Measurements from ENCODE around the gene ASB16. TPM values are rescaled to one million over a fixed set of nuclear protein-coding genes. Genes with fewer than 3 reads are reported as not detected.

Gene ASB16
- total and polyA plus RNA-seq, 9 of the 15 experiments (the other 6 are each of a cell fraction or from before 2014, with no cell fraction given) = 0.03 to 0.07 TPM; not detected in 7

GRCh38 chr17:44210342-44211192 is 40.1 kb downstream of the ASB16 start (continued):
- TF ChIP-seq BRF2 (IDR thresholded peaks at IDR 0.05; ENCODE audit: borderline replicate concordance, insufficient read depth, insufficient read length) (no peak), ARHGAP35 (IDR thresholded peaks at IDR 0.05; ENCODE audit: partially characterized antibody) (no peak), SLC30A9 (CRISPR knock-in tag; IDR thresholded peaks at IDR 0.05) (no peak), ZFP1 (CRISPR knock-in tag; IDR thresholded peaks at IDR 0.05) (no peak), ZNF316 (IDR thresholded peaks at IDR 0.05) (no peak), MECOM (CRISPR knock-in tag; IDR thresholded peaks at IDR 0.05) (no peak), NFIC (IDR thresholded peaks at IDR 0.05) (peak; percentile 48), POLR2AphosphoS2 (IDR thresholded peaks at IDR 0.05; ENCODE audit: low read length) (peak; percentile 95), FIP1L1 (IDR thresholded peaks at IDR 0.05; ENCODE audit: low read depth, low read length, poor library complexity, severe bottlenecking) (peak; percentile 98), TSC22D4 (tag; IDR thresholded peaks at IDR 0.05) (no peak), PML (IDR thresholded peaks at IDR 0.05; ENCODE audit: low read length) (no peak), ZFP91 (CRISPR knock-in tag; IDR thresholded peaks at IDR 0.05) (no peak), RFX1 (IDR thresholded peaks at IDR 0.05) (no peak), FOXK2 (conservative IDR thresholded peaks at IDR 0.05 in 1 of 2, IDR thresholded peaks at IDR 0.05 in 1 of 2; ENCODE audit: low read depth in 2 of 2) (no peak), ZNF146 (CRISPR knock-in tag; IDR thresholded peaks at IDR 0.05; ENCODE audit: unreplicated experiment) (no peak), BCL6 (CRISPR knock-in tag; IDR thresholded peaks at IDR 0.05) (no peak), POLR2AphosphoS5 (IDR thresholded peaks at IDR 0.05; ENCODE audit: control insufficient read depth, insufficient read depth, low read depth, low read length) (peak; percentile 75), XRCC4 (IDR thresholded peaks at IDR 0.05; ENCODE audit: extremely low read depth, insufficient read depth, insufficient read length) (no peak)
